HFF-Myc (cell line): ENCODE data around the gene RASSF10.

ENCODE experiments used
- DNase-seq: peaks from one replicate; pipeline ENCODE4 v3.0.0-alpha.2; 2011; ENCODE audit warnings: low read depth; ENCODE audit errors: extremely low read depth
- H3K4me3 ChIP-seq: replicated peaks from 2 replicates; pipeline ENCODE4 v1.5.1; 2011; ENCODE audit warnings: low read depth, mild to moderate bottlenecking, control low read depth, low read length
- CTCF ChIP-seq: IDR thresholded peaks from 2 replicates; pipeline ENCODE4 v1.5.1; 2012; ENCODE audit warnings: mild to moderate bottlenecking, low read depth, low read length, control low read depth; ENCODE audit errors: missing control alignments

RASSF10 gene

GRCh38 chr11:12991426-12991825 is 17.7 kb upstream of the RASSF10 start:
- no peak for TF ChIP-seq CTCF
- H3K4me3 ChIP-seq: no peak overlapping the region
- DNase-seq: no peak

- TF ChIP-seq CTCF: no peak
- no peak for DNase-seq
- H3K4me3 ChIP-seq: no peak overlapping the region
These were observed 15.5 kb upstream of the RASSF10 start for GRCh38 chr11:12993626-12994025.

GRCh38 chr11:12994476-12994875 is 14.6 kb upstream of the RASSF10 start:
- DNase-seq: no peak
- no peak overlapping the region for H3K4me3 ChIP-seq
- TF ChIP-seq CTCF: no peak

- DNase-seq: no peak
- no peak overlapping the region for H3K4me3 ChIP-seq
- TF ChIP-seq CTCF: no peak
These were observed 13.9 kb upstream of the RASSF10 start for GRCh38 chr11:12995188-12995587.

GRCh38 chr11:12995823-12996222 is 13.3 kb upstream of the RASSF10 start:
- no peak for TF ChIP-seq CTCF
- no peak overlapping the region for H3K4me3 ChIP-seq
- DNase-seq: no peak

GRCh38 chr11:12997168-12997567 is 11.9 kb upstream of the RASSF10 start:
- H3K4me3 ChIP-seq: no peak overlapping the region
- no peak for DNase-seq
- TF ChIP-seq CTCF: no peak

GRCh38 chr11:12998336-12998735 is 10.8 kb upstream of the RASSF10 start:
- TF ChIP-seq CTCF: no peak
- H3K4me3 ChIP-seq: no peak overlapping the region
- DNase-seq: no peak
